ENCODE measurements around the gene SMO.

Gene SMO

DNA sequence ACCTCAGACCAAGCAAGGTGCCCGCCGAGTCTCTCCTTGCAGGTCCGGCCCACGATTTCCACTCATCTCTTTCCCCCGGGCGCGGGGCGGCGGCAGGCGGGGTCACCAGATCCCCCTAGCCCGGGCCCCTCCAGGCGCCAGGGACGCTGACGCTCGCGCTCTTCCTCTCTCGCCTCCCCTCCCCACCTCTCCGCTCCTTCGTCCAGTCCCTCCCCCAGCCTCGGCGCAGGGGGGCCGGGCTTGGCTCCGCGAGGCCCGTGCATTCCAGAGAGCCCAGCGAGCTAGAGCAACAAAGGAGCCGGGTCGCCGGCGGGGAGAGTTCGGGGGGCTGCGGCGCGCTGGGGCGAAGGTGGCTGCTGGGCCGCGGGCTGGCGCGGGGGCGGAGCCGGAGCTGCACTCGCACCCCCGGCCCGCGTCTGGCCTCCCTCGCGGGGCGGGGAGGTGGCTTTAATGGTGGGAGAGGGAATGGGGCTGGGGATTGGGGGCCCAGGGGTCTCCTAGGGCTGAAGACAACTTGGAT, at the start of gene SMO:
TSS of gene SMO (plus strand) at position 262 of the 520 bp plus-strand sequence. CDS start 519 bp downstream, outside the sequence.
- no peaks in the 10 kb centered on the region for H3K27me3 ChIP-seq (ENCODE audit: control insufficient read depth, insufficient read depth, low read length)
- H3K9ac ChIP-seq (ENCODE audit: low read length) = peak within 1 kb of the TSS; percentile 14
- peak within 1 kb of the TSS; percentile 70 for H3K4me3 ChIP-seq (ENCODE audit: low read length)
- H3K4me1 ChIP-seq (ENCODE audit: control insufficient read depth, insufficient read depth, low read length) = no peaks in the 10 kb centered on the region
- H3K27ac ChIP-seq (ENCODE audit: low read depth, low read length) = no peak within 1 kb of the TSS
- H3K36me3 ChIP-seq (ENCODE audit: control insufficient read depth, insufficient read depth, low read length) = no peaks in the 10 kb centered on the region

GRCh38 chr7:129143724-129144094, 44.7 kb upstream of the SMO start:
- H3K4me3 ChIP-seq (ENCODE audit: low read length) = no peak overlapping the region
- peaks cover 3% of the 10 kb centered on the region for H3K4me1 ChIP-seq (ENCODE audit: control insufficient read depth, insufficient read depth, low read length)
- H3K36me3 ChIP-seq (ENCODE audit: control insufficient read depth, insufficient read depth, low read length) = no peaks in the 10 kb centered on the region
- no peak overlapping the region for H3K27ac ChIP-seq (ENCODE audit: low read depth, low read length)
- H3K9ac ChIP-seq (ENCODE audit: low read length) = no peak overlapping the region
- no peaks in the 10 kb centered on the region for H3K27me3 ChIP-seq (ENCODE audit: control insufficient read depth, insufficient read depth, low read length)

GRCh38 chr7:129144095-129144833, 44.2 kb upstream of the SMO start, which contains the start of gene TSPAN33:
Gene TSPAN33, plus strand, starts transcription at chr7:129144707. Its CDS starts 274 bp downstream, at chr7:129144981.
- Histone ChIP-seq H3K4me3 (ENCODE audit: low read length) (peak within 1 kb of the TSS; percentile 70), H3K27me3 (ENCODE audit: control insufficient read depth, insufficient read depth, low read length) (no peaks in the 10 kb centered on the region), H3K9ac (ENCODE audit: low read length) (no peak within 1 kb of the TSS), H3K36me3 (ENCODE audit: control insufficient read depth, insufficient read depth, low read length) (no peaks in the 10 kb centered on the region), H3K27ac (ENCODE audit: low read depth, low read length) (no peak within 1 kb of the TSS), H3K4me1 (ENCODE audit: control insufficient read depth, insufficient read depth, low read length) (peaks cover 3% of the 10 kb centered on the region)

DNA sequence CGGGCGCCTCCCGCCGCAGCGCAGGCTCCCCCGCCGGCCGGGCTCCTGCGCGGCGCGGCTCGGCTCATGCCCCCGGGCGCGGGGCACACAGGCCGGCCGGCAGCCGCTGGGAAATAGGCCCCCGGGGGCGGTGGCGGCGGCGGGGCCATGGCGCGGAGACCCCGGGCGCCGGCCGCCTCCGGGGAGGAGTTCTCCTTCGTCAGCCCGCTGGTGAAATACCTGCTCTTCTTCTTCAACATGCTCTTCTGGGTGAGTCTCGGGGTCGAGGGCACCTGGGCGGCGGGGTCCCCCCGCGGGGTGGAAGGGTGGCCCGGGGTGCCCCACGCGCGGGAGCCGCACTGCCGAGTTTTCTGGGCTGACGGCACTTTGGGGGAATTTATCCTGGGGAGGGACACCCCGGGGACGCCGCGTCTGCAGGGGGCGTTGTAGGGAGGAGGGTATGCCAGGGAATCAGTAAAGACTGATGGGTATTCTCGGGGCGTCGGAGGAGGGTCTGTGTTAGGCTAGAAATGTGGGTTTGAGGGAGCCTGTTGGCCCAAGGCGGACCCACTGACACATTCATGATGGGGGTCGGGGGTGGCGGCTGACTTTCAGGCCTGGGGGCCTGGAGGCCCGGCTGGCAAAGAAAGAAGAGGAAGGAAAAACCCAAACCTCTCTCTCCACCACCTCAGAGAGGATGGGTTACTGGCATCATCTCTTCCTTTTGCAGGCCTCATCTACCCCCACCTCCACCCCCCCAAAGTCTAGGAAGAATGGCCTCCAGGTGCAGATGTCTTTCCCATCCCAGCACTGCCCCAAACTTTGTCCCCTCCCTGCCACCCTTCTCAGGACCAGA, 43.4 kb upstream of the SMO start:
- H3K4me3 ChIP-seq (ENCODE audit: low read length) = peak overlapping the region; percentile 66
- no peaks in the 10 kb centered on the region for H3K36me3 ChIP-seq (ENCODE audit: control insufficient read depth, insufficient read depth, low read length)
- H3K27ac ChIP-seq (ENCODE audit: low read depth, low read length) = no peak overlapping the region
- H3K9ac ChIP-seq (ENCODE audit: low read length) = no peak overlapping the region
- peaks cover 3% of the 10 kb centered on the region for H3K4me1 ChIP-seq (ENCODE audit: control insufficient read depth, insufficient read depth, low read length)
- no peaks in the 10 kb centered on the region for H3K27me3 ChIP-seq (ENCODE audit: control insufficient read depth, insufficient read depth, low read length)

DNA sequence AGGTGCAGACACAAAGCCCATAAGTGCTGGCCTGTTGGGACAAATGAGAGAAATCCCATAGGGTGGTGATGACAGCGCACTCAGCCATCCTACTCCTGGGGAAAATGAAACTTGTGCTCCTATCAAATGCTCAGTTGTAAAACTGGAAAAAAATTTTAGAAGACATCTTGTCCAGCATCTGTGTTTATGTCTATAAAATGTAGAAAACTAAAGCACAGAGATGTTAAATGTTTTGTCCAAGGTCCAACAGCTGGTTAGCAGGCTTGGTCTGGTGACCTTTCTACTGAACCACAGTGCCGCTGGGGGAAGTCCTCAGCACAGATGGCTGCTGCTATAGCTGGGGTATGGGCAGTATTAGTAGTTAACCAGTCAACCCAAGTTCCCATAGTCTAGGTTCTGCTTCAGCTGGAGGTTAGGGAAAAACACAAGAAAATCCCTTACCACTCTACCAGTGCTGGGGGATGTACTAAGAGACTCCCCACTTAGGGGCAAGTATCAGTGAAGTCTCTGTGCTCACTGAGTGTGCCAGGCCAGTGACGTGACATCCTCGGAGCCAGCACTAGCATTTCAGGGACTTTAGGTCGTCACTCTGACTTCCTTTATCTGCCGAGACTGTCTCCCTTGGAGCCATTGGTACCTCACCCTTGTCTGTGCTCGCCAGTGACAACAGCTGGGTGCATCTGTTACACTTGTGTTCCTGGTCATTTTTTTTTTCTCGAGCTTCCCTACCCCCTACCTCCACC, 42.0 kb upstream of the SMO start:
- no peak overlapping the region for H3K27ac ChIP-seq (ENCODE audit: low read depth, low read length)
- H3K36me3 ChIP-seq (ENCODE audit: control insufficient read depth, insufficient read depth, low read length) = no peaks in the 10 kb centered on the region
- no peaks in the 10 kb centered on the region for H3K27me3 ChIP-seq (ENCODE audit: control insufficient read depth, insufficient read depth, low read length)
- H3K4me3 ChIP-seq (ENCODE audit: low read length) = peak overlapping the region; percentile 5
- no peak overlapping the region for H3K9ac ChIP-seq (ENCODE audit: low read length)
- peaks cover 3% of the 10 kb centered on the region for H3K4me1 ChIP-seq (ENCODE audit: control insufficient read depth, insufficient read depth, low read length)

- Histone ChIP-seq H3K4me3 (ENCODE audit: low read length) (no peak overlapping the region), H3K4me1 (ENCODE audit: control insufficient read depth, insufficient read depth, low read length) (peaks cover 3% of the 10 kb centered on the region), H3K9ac (ENCODE audit: low read length) (no peak overlapping the region), H3K36me3 (ENCODE audit: control insufficient read depth, insufficient read depth, low read length) (no peaks in the 10 kb centered on the region), H3K27me3 (ENCODE audit: control insufficient read depth, insufficient read depth, low read length) (no peaks in the 10 kb centered on the region), H3K27ac (ENCODE audit: low read depth, low read length) (no peak overlapping the region)
These were observed 40.7 kb upstream of the SMO start for GRCh38 chr7:129147731-129148130.

DNA sequence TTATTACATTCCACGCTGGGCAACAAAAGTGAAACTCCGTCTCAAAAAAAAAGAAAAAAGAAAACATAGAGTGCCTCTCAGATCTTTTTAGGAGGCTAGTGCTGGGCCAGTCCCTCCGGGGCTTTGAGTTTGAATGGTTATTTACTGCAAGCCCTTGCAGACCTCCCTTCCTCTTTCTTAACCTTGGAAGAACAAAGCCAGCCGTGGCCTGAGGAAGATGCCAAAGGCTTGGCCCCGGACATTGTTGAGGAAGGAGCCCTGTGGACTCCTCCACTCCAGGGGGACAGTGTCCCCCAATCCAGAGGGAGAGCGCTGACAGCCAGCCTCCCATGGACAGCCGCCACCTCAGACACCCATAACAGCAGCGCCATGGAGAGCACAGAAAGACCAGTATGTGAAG, 38.9 kb upstream of the SMO start:
- no peak overlapping the region for H3K9ac ChIP-seq (ENCODE audit: low read length)
- H3K4me1 ChIP-seq (ENCODE audit: control insufficient read depth, insufficient read depth, low read length) = peaks cover 3% of the 10 kb centered on the region
- no peak overlapping the region for H3K27ac ChIP-seq (ENCODE audit: low read depth, low read length)
- no peak overlapping the region for H3K4me3 ChIP-seq (ENCODE audit: low read length)
- H3K36me3 ChIP-seq (ENCODE audit: control insufficient read depth, insufficient read depth, low read length) = no peaks in the 10 kb centered on the region
- H3K27me3 ChIP-seq (ENCODE audit: control insufficient read depth, insufficient read depth, low read length) = no peaks in the 10 kb centered on the region

DNA sequence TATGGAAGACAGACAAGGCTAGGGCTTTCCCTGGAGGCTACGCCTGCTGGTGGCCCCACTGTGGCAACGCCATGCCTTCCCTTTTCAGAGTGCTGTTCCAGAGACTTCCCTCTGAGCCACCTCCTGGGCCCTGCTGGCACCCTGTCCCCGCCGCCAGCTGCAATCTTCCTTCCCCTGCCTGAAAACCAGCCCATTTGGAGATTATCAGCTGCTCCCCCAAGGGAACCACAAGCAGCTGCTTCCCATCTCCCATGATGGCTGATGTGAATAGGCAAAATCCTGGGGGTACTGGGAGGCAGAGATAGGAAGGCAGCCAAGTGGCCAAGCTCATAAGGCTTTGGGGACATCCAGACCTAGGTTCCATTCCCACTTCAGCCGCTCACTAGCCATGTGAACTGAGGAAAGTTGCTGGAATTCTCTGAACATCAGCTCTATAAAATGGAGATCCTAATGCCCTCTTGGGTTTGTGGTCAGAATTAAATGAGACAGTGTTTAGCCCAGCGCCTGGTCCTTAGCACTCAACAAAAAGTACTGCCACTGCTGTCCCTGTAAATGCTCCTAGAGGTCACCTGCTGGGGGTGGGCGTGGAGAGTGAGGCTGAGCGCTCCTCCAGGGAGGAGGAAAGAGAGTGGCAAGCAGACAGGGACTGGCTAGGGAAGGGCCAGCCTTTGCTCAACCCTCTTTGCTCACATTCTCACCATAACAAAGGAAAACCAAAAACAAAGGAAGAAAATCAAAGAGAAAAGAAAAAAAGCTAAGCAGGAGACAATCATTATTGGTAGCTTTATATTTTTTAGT, 38.0 kb upstream of the SMO start:
- Histone ChIP-seq H3K36me3 (ENCODE audit: control insufficient read depth, insufficient read depth, low read length) (no peaks in the 10 kb centered on the region), H3K4me3 (ENCODE audit: low read length) (no peak overlapping the region), H3K27me3 (ENCODE audit: control insufficient read depth, insufficient read depth, low read length) (no peaks in the 10 kb centered on the region), H3K9ac (ENCODE audit: low read length) (no peak overlapping the region), H3K27ac (ENCODE audit: low read depth, low read length) (no peak overlapping the region), H3K4me1 (ENCODE audit: control insufficient read depth, insufficient read depth, low read length) (peaks cover 3% of the 10 kb centered on the region)

GRCh38 chr7:129157651-129158050, 30.8 kb upstream of the SMO start:
- no peaks in the 10 kb centered on the region for H3K36me3 ChIP-seq (ENCODE audit: control insufficient read depth, insufficient read depth, low read length)
- H3K9ac ChIP-seq (ENCODE audit: low read length) = no peak overlapping the region
- H3K27ac ChIP-seq (ENCODE audit: low read depth, low read length) = no peak overlapping the region
- H3K27me3 ChIP-seq (ENCODE audit: control insufficient read depth, insufficient read depth, low read length) = no peaks in the 10 kb centered on the region
- no peaks in the 10 kb centered on the region for H3K4me1 ChIP-seq (ENCODE audit: control insufficient read depth, insufficient read depth, low read length)
- no peak overlapping the region for H3K4me3 ChIP-seq (ENCODE audit: low read length)

- H3K4me1 ChIP-seq (ENCODE audit: control insufficient read depth, insufficient read depth, low read length) = no peaks in the 10 kb centered on the region
- no peak overlapping the region for H3K9ac ChIP-seq (ENCODE audit: low read length)
- H3K27ac ChIP-seq (ENCODE audit: low read depth, low read length) = no peak overlapping the region
- H3K27me3 ChIP-seq (ENCODE audit: control insufficient read depth, insufficient read depth, low read length) = no peaks in the 10 kb centered on the region
- no peaks in the 10 kb centered on the region for H3K36me3 ChIP-seq (ENCODE audit: control insufficient read depth, insufficient read depth, low read length)
- H3K4me3 ChIP-seq (ENCODE audit: low read length) = no peak overlapping the region
These were observed 28.9 kb upstream of the SMO start for GRCh38 chr7:129159539-129159938.

DNA sequence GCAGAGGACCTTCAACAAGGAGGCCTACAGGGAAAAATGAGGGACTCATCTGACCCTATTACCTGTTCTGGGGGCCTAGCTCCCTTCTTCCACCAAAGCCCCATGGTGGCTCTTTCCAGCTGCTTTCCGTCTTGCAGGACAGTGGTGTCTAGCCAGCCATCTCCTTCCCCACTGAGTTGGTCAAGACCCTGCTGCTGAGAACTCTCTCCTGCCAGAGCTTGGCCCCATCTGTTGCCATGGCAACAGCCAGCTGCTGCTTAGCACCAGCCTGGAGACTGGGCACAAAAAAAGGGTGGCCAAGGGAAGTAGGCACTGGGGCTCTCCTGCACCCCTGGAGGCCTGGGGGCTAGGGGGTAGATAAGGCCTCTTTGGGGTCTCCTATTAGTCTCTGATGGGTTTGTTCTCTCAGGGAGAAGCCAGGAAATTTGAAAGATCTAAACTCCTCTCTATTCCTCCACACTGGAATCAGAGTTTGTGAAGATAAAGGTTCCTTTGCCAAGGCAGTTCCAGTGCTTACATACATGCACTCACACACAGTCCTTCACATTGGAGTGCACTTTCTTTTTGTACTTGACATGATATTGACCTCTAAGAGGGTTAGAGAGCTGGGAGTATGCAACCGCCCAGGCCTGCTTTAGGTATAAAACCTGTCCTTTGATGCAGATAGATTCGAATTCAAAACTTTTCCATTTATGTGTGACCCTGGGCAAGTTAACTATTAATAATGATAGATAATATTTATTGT, 28.1 kb upstream of the SMO start:
- H3K27me3 ChIP-seq (ENCODE audit: control insufficient read depth, insufficient read depth, low read length) = no peaks in the 10 kb centered on the region

More for the DNA sequence above, 28.1 kb upstream of the SMO start:
- no peak overlapping the region for H3K27ac ChIP-seq (ENCODE audit: low read depth, low read length)
- no peaks in the 10 kb centered on the region for H3K4me1 ChIP-seq (ENCODE audit: control insufficient read depth, insufficient read depth, low read length)
- no peak overlapping the region for H3K4me3 ChIP-seq (ENCODE audit: low read length)
- H3K9ac ChIP-seq (ENCODE audit: low read length) = no peak overlapping the region
- H3K36me3 ChIP-seq (ENCODE audit: control insufficient read depth, insufficient read depth, low read length) = no peaks in the 10 kb centered on the region

Data from rectal smooth muscle tissue (tissue), 1 donor.